CD14-positive monocyte (primary cell): Measurements from ENCODE around the gene TEX54. TPM values are rescaled to one million over a fixed set of nuclear protein-coding genes. Genes with fewer than 3 reads are reported as not detected.

ENCODE experiments used
- DNase-seq, 3 donors: peaks; one replicate each; pipeline ENCODE4 v3.0.0-alpha.2; 2011 to 2022
- H2AFZ ChIP-seq: 2 replicates; pipeline ENCODE4 v1.6.0; 2012; ENCODE audit warnings: mild to moderate bottlenecking, low read depth, low read length, inconsistent platforms; ENCODE audit not compliant: insufficient read depth, poor library complexity, severe bottlenecking
- H3K27ac ChIP-seq, 2 donors: 1 replicate in 1 of 2; 2 replicates in 1 of 2; pipeline ENCODE4 v1.5.1; 2012 to 2013; ENCODE audit warnings: low read length in 2 of 2, control low read depth in 1 of 2, inconsistent platforms in 1 of 2, low read depth in 1 of 2, mild to moderate bottlenecking in 1 of 2
- H3K27me3 ChIP-seq, 2 donors: one replicate each; pipeline versions ENCODE4 v1.6.0 to v1.6.1; 2011 to 2013; ENCODE audit warnings: low read length in 2 of 2; ENCODE audit not compliant: control insufficient read depth in 2 of 2, insufficient read depth in 2 of 2
- H3K36me3 ChIP-seq, 2 donors: replicated peaks in 1 of 2; 1 replicate in 1 of 2; 2 replicates in 1 of 2; pipeline versions ENCODE4 v1.5.1 to v1.6.1; 2012 to 2013; ENCODE audit warnings: low read length in 2 of 2, control low read depth in 1 of 2, inconsistent platforms in 1 of 2, mild to moderate bottlenecking in 1 of 2; ENCODE audit not compliant: insufficient read depth in 2 of 2, control insufficient read depth in 1 of 2
- H3K4me1 ChIP-seq, 2 donors: 1 replicate in 1 of 2; 2 replicates in 1 of 2; pipeline versions ENCODE4 v1.5.1 to v1.6.1; 2012 to 2013; ENCODE audit warnings: low read length in 2 of 2, control low read depth in 1 of 2, inconsistent platforms in 1 of 2, mild to moderate bottlenecking in 1 of 2, moderate library complexity in 1 of 2; ENCODE audit not compliant: insufficient read depth in 2 of 2, control insufficient read depth in 1 of 2
- H3K4me2 ChIP-seq: replicated peaks from 2 replicates; pipeline ENCODE3; 2012; ENCODE audit warnings: low read length, moderate library complexity, mild to moderate bottlenecking; ENCODE audit not compliant: poor library complexity, severe bottlenecking; ENCODE audit errors: extremely low read depth
- H3K4me3 ChIP-seq, 3 experiments: fragments of 200-600 bp in 1 of 3; sonication (generic) in 1 of 3; replicated peaks in 1 of 3; 1 replicate in 2 of 3; 2 replicates in 1 of 3; pipeline ENCODE4 v1.5.1; 2011 to 2013; ENCODE audit warnings: low read length in 3 of 3, mild to moderate bottlenecking in 3 of 3, control low read depth in 2 of 3, low read depth in 2 of 3, inconsistent platforms in 1 of 3, moderate library complexity in 1 of 3
- H3K79me2 ChIP-seq: 2 replicates; pipeline ENCODE4 v1.6.0; 2012; ENCODE audit warnings: mild to moderate bottlenecking, control low read depth, inconsistent platforms, low read length, moderate library complexity; ENCODE audit not compliant: insufficient read depth
- H3K9ac ChIP-seq: 2 replicates; pipeline ENCODE4 v1.6.0; 2017; ENCODE audit warnings: low read length, mild to moderate bottlenecking; ENCODE audit not compliant: insufficient read depth, poor library complexity, severe bottlenecking
- H3K9me3 ChIP-seq, 2 donors: replicated peaks in 1 of 2; 1 replicate in 1 of 2; 2 replicates in 1 of 2; pipeline versions ENCODE4 v1.5.1 to v1.6.1; 2012 to 2013; ENCODE audit warnings: low read length in 2 of 2, control low read depth in 1 of 2; ENCODE audit not compliant: control insufficient read depth in 1 of 2, insufficient read depth in 1 of 2
- H4K20me1 ChIP-seq: 2 replicates; pipeline ENCODE4 v1.6.0; 2012; ENCODE audit warnings: mild to moderate bottlenecking, low read length, control low read depth, moderate library complexity; ENCODE audit not compliant: insufficient read depth
- H3K27ac Mint-ChIP-seq, 7 donors: one replicate each; pipeline ENCODE4 v1.8.0; 2020; ENCODE audit warnings: mild to moderate bottlenecking in 7 of 7, mixed read lengths in 7 of 7, moderate library complexity in 6 of 7, inconsistent platforms in 2 of 7
- H3K27me3 Mint-ChIP-seq, 3 donors: one replicate each; pipeline ENCODE4 v1.8.0; 2021 to 2022; ENCODE audit warnings: low read depth in 3 of 3, mild to moderate bottlenecking in 3 of 3, mixed read lengths in 3 of 3, moderate library complexity in 3 of 3, inconsistent platforms in 1 of 3
- H3K36me3 Mint-ChIP-seq, 2 donors: one replicate each; pipeline ENCODE4 v1.8.0; 2020; ENCODE audit warnings: mixed read lengths in 2 of 2, inconsistent platforms in 1 of 2, mild to moderate bottlenecking in 1 of 2
- H3K4me1 Mint-ChIP-seq: one replicate; pipeline ENCODE4 v1.8.0; 2020; ENCODE audit warnings: mild to moderate bottlenecking, mixed read lengths
- H3K4me3 Mint-ChIP-seq, 2 donors: one replicate each; pipeline ENCODE4 v1.8.0; 2020; ENCODE audit warnings: mild to moderate bottlenecking in 2 of 2, mixed read lengths in 2 of 2, moderate library complexity in 1 of 2
- H3K9me3 Mint-ChIP-seq, 7 donors: one replicate each; pipeline ENCODE4 v1.8.0; 2020 to 2022; ENCODE audit warnings: mixed read lengths in 7 of 7, mild to moderate bottlenecking in 6 of 7, moderate library complexity in 6 of 7, inconsistent platforms in 2 of 7
- CTCF ChIP-seq: fragments of 200-600 bp; IDR thresholded peaks from one replicate; pipeline ENCODE4 v1.8.0; 2022; ENCODE audit warnings: antibody characterized with exemption, mild to moderate bottlenecking
- WGBS: methylation state at CpG from one replicate; pipeline ENCODE4 v1.1.5; 2013; ENCODE audit warnings: missing lambda C conversion rate; ENCODE audit not compliant: insufficient coverage; 5-methylcytosine and 5-hydroxymethylcytosine counted together
- intact Hi-C, 2 donors: fragments of 100-400 bp; cut with micrococcal nuclease; formaldehyde crosslinking; loops; one replicate each; pipeline versions ENCODE4 v1.15.0 to v1.15.1; 2023
- polyA plus RNA-seq, 3 donors: library from polyadenylated mRNA; depleted of rRNA in 1 of 3; unstranded in 2 of 3; stranded (reverse) in 1 of 3; fragments of 300-500 nt in 2 of 3; fragments of >200 nt in 1 of 3; fragmentation: Illumina TruSeq in 2 of 3; gene quantifications; 1 replicate in 2 of 3; 2 replicates in 1 of 3; pipeline ENCODE4 v1.2.3, GENCODE V29; 2012 to 2021

The TEX54 gene
- polyA plus RNA-seq, 3 donors: 0.74 TPM; not detected in 2

DNA sequence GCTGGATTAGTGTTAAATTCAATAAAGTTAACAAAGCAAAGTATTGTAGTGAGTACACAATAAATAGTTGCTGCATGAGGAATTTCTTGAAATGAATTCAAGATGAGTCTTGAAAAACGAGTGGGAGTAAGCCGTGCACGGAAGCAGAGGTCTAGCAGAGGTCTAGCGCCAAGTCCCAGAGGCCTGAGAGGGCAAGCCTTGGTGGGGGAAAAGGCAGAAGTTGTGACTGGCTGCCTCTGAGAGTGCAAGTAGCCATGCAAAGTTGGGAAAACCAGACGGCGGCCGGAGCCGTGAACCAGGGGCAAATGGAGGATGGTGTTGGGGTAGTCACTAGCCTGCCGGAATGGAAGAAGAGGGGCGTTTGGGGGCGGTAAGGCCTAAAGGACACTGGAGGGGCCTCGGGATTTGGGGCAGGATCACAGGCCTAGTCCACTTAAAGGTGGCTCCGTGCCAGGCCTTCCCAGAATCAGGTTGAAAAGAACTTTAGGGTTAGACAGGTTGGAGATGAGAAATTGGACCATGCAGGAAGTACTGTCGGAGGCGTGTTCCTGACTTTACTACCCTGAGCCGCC, 47.7 kb upstream of the TEX54 start:
- H3K27ac ChIP-seq: peak overlapping the region; percentile 100
- H3K9ac ChIP-seq: peak overlapping the region; percentile 99
- peak overlapping the region; percentile 95 for H2AFZ ChIP-seq
- no peaks in the 10 kb centered on the region for H3K9me3 ChIP-seq
- Mint-ChIP-seq H3K4me1 (peaks cover 37% of the 10 kb centered on the region), H3K36me3 (peaks cover 30 to 33% of the 10 kb centered on the region in 2 donors), H3K27ac (peak overlapping the region; percentile 98 to 100 (median 99)), H3K4me3 (peak overlapping the region; percentile 100), H3K27me3 (peaks cover 0 to 4% (median 3%) of the 10 kb centered on the region in 3 donors), H3K9me3 (peaks cover 0 to 3% (median 0%) of the 10 kb centered on the region in 7 donors)
- no peak for TF ChIP-seq CTCF
- H3K27me3 ChIP-seq: no peaks in the 10 kb centered on the region
- H3K4me3 ChIP-seq: peak overlapping the region; percentile 93 to 97 (median 95)
- H4K20me1 ChIP-seq: peaks cover 31% of the 10 kb centered on the region
- WGBS: 0% methylated on average over 16 of the region's 16 CpGs
- H3K4me1 ChIP-seq: peaks cover 31 to 41% of the 10 kb centered on the region in 2 donors
- intact Hi-C loops: loop anchor here in 1 of 2 donors (2.0 kb wide), 1 partner anchor 40 kb away; no protein-coding TSS in a partner anchor
- peak; percentile 39 to 65 (median 55) for DNase-seq
- H3K79me2 ChIP-seq: peaks cover 55% of the 10 kb centered on the region
- H3K4me2 ChIP-seq: peak overlapping the region; percentile 92
- H3K36me3 ChIP-seq: peaks cover 26 to 28% of the 10 kb centered on the region in 2 donors

- H3K9me3 ChIP-seq: no peaks in the 10 kb centered on the region
- Mint-ChIP-seq H3K4me3 (peak overlapping the region in 1 of 2 donors; percentile 43), H3K4me1 (peaks cover 37% of the 10 kb centered on the region), H3K27me3 (peaks cover 0 to 4% (median 3%) of the 10 kb centered on the region in 3 donors), H3K27ac (peak overlapping the region; percentile 54 to 100 (median 99)), H3K9me3 (peaks cover 0 to 3% (median 0%) of the 10 kb centered on the region in 7 donors), H3K36me3 (peaks cover 23 to 24% of the 10 kb centered on the region in 2 donors)
- H3K27me3 ChIP-seq: no peaks in the 10 kb centered on the region
- peak overlapping the region; percentile 95 for H2AFZ ChIP-seq
- no peak for DNase-seq
- no peak for TF ChIP-seq CTCF
- peaks cover 22% of the 10 kb centered on the region for H4K20me1 ChIP-seq
- peak overlapping the region in 1 of 3 experiments; percentile 97 for H3K4me3 ChIP-seq
- H3K4me1 ChIP-seq: peaks cover 31 to 41% of the 10 kb centered on the region in 2 donors
- H3K79me2 ChIP-seq: peaks cover 46% of the 10 kb centered on the region
- 91% methylated on average over 3 of the region's 7 CpGs for WGBS
- peak overlapping the region; percentile 92 for H3K4me2 ChIP-seq
- peak overlapping the region; percentile 99 for H3K9ac ChIP-seq
- intact Hi-C loops: no loop called here
- peaks cover 17 to 19% of the 10 kb centered on the region in 2 donors for H3K36me3 ChIP-seq
- peak overlapping the region; percentile 100 for H3K27ac ChIP-seq
Observed at GRCh38 chr11:62879235-62879978, 46.8 kb upstream of the TEX54 start.
